ENCODE measurements around the gene ITPR3. TPM values are rescaled to one million over a fixed set of nuclear protein-coding genes. Genes with fewer than 3 reads are reported as not detected.

ITPR3 gene
- total and polyA plus RNA-seq, 2 of the 13 experiments (the other 11 are each of a cell fraction or from before 2014, with no cell fraction given): 3.8 to 21.4 TPM

- TF ChIP-seq STAT5B (CRISPR knock-in tag; IDR thresholded peaks at IDR 0.05) (no peak), ZMYM4 (CRISPR knock-in tag; IDR thresholded peaks at IDR 0.05) (no peak), ZGPAT (CRISPR knock-in tag; IDR thresholded peaks at IDR 0.05) (no peak), USF2 (IDR thresholded peaks at IDR 0.05; ENCODE audit: low read depth, low read length) (no peak), USF2 (CRISPR knock-in tag; IDR thresholded peaks at IDR 0.05; ENCODE audit: borderline replicate concordance) (no peak), KAT8 (CRISPR knock-in tag; IDR thresholded peaks at IDR 0.05) (no peak)
Observed at GRCh38 chr6:33602180-33602579, 18.9 kb upstream of the ITPR3 start (continued).

- Histone ChIP-seq H3K4me3 (replicated peaks in 1 of 3; ENCODE audit: insufficient read depth in 1 of 3, low read depth in 2 of 3, low read length in 3 of 3) (no peak overlapping the region), H3K4me1 (ENCODE audit: insufficient read depth, low read length) (peaks cover 42% of the 10 kb centered on the region), H3K4me2 (ENCODE audit: low read depth, low read length) (no peak overlapping the region), H3K9ac (ENCODE audit: insufficient read depth, low read depth, low read length) (no peak overlapping the region), H3K27ac (ENCODE audit: extremely low read length, insufficient read depth, low read length) (no peak overlapping the region), H3K36me3 (replicated peaks in 1 of 2; ENCODE audit: control insufficient read depth in 1 of 2, insufficient read depth in 2 of 2, low read length in 2 of 2) (no peaks in the 10 kb centered on the region), H3K27me3 (ENCODE audit: control insufficient read depth in 1 of 2, insufficient read depth in 2 of 2, low read length in 2 of 2) (no peaks in the 10 kb centered on the region; a peak in 1 of 5 replicates), H3K79me2 (ENCODE audit: insufficient read depth, low read length) (no peaks in the 10 kb centered on the region), H3K9me3 (ENCODE audit: low read length) (no peaks in the 10 kb centered on the region), H4K20me1 (ENCODE audit: insufficient read depth, low read length) (no peaks in the 10 kb centered on the region), H2AFZ (ENCODE audit: low read length) (no peak overlapping the region)
- in situ Hi-C loops (cut with HindIII; ENCODE audit: extremely low pct_ligation_motif_present, low pct_unique_long_range_greater_than_20kb): no loop called here
- ATAC-seq: no peak
- BruUV-seq (replicated peaks): no TSS peak
- 49% methylated on average over 4 of the region's 4 CpGs for WGBS (ENCODE audit: low lambda C conversion rate)
- POLR2A ChIA-PET: interaction anchor here (1.1 to 1.2 kb wide), 2 partner anchors 10 to 15 kb away, joined by 3 to 4 read pairs; no protein-coding TSS in a partner anchor
- intact Hi-C loops (cut with micrococcal nuclease; ENCODE audit: unreplicated experiment): no loop called here
- no peak for FAIRE-seq
- no peak for DNase-seq (ENCODE audit: low spot score)
- TF ChIP-seq PPARG (CRISPR knock-in tag; conservative IDR thresholded peaks at IDR 0.05) (0 out of 2 replicates have a peak, but pooled peaks have one; percentile 42), SKIL (CRISPR knock-in tag; IDR thresholded peaks at IDR 0.05; ENCODE audit: borderline replicate concordance) (no peak), ZNF564 (CRISPR knock-in tag; IDR thresholded peaks at IDR 0.05) (no peak), ZNF512 (CRISPR knock-in tag; IDR thresholded peaks at IDR 0.05) (no peak), ZNF160 (CRISPR knock-in tag; IDR thresholded peaks at IDR 0.05) (no peak), ZC3H13 (CRISPR knock-in tag; IDR thresholded peaks at IDR 0.05) (no peak), RFXANK (CRISPR knock-in tag; IDR thresholded peaks at IDR 0.05) (no peak)
- CTCF ChIA-PET (ENCODE audit: low intra/inter-chr PET ratio, low total read pairs): no interaction called here
Observed at GRCh38 chr6:33604941-33605854, 15.9 kb upstream of the ITPR3 start.

Measured in HepG2 (cell line).